Astrocyte of the hippocampus (primary cell): Measurements from ENCODE around the gene FPR1.

Experiments used
- DNase-seq: peaks from one replicate; pipeline ENCODE4 v3.0.0; 2011; ENCODE audit warnings: low read depth, low spot score

The FPR1 gene, protein sequence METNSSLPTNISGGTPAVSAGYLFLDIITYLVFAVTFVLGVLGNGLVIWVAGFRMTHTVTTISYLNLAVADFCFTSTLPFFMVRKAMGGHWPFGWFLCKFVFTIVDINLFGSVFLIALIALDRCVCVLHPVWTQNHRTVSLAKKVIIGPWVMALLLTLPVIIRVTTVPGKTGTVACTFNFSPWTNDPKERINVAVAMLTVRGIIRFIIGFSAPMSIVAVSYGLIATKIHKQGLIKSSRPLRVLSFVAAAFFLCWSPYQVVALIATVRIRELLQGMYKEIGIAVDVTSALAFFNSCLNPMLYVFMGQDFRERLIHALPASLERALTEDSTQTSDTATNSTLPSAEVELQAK

DNA sequence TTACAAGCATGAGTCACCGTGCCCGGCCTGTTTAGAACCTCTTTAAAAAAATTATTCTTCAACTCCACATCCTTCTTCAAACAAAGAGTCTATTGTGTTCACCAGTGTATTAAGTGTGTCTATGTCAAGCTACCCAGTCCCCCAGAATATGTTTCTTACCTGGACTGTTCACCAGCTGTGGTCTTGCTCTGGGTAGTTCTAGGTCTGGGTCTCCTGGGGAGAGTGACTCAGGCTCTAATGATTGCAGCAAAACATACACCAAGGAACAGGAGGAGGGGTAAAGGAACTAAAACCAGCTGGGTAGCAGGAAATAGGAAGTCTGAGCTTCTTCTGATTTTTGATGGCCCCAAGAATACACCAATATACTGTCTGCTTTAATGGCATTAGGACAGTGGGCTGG lies at the start of gene FPR1:
TSS of gene FPR1 (minus strand) at position 224 of the 400 bp plus-strand sequence. CDS start 4,884 bp downstream, outside the sequence.
- no peak for DNase-seq

DNA sequence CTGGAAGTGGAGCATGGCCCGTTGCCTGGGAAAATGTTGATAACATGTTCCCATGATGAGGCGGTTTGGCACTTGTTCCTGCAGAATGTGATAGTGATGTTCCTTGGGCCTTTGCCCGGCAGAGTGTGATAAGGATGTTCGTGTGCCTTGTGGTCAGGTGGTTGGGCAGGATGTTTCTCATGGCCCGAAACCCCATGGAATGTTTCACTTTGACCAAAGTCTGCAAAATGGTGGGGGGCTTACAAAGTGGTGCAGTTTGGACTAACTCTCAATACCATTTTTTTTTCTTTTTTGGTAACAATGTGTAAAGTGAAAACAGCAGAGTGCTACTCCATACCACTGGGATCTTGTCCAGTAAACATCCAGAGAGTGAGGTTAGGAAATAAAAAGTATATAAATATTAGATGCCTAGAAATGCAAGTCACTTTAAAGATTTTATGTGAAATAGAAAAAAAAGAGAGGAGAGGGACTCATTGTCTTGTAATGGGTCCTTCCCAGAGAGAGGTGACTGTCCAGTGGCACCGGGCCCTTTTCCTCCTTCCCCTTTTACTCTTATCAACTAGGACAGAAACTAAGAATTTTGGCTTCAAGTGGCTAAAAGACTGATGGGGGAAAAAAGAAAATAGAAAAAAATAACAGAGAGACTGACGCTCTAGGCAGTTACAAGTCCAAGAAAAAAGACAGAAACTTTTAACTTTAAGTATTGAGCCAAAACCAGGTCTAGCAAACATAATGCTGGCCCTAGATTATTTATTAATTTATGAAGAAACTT lies 49.0 kb upstream of the FPR1 start:
- peak; percentile 21 for DNase-seq

DNA sequence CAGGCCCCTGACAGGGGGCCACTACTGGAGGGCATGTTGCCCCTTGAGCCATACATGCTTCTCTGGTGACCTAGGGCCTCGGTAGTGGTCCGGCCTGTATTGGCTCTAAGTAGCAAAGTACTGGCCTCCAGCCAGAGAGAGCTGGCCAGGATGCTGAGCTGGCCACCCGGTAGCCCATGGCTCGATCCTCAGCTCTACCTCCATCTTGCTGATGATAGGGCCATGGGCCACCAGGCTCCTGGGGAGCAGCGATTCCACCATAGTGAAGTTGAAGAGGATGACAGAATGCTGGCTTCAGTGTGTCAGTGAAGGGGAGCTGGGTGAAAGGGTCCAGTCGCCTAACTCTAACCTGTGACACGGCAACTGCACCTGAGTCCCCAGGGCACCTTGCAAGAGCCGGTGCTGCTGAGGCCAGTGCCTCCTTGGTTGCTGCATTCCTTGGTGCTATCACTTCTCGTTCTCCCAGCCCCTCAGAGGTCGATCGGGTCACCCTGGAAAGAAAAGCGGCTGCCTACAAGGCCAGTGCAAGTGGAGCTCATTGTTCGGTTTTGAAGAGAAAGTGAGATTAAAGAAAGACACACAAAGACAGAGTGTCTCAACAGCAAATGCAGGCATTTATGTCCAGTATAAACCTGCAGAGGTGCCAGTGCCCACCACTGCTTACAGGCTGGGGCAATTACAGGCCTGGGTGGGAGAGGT lies 48.2 kb upstream of the FPR1 start:
- no peak for DNase-seq

DNA sequence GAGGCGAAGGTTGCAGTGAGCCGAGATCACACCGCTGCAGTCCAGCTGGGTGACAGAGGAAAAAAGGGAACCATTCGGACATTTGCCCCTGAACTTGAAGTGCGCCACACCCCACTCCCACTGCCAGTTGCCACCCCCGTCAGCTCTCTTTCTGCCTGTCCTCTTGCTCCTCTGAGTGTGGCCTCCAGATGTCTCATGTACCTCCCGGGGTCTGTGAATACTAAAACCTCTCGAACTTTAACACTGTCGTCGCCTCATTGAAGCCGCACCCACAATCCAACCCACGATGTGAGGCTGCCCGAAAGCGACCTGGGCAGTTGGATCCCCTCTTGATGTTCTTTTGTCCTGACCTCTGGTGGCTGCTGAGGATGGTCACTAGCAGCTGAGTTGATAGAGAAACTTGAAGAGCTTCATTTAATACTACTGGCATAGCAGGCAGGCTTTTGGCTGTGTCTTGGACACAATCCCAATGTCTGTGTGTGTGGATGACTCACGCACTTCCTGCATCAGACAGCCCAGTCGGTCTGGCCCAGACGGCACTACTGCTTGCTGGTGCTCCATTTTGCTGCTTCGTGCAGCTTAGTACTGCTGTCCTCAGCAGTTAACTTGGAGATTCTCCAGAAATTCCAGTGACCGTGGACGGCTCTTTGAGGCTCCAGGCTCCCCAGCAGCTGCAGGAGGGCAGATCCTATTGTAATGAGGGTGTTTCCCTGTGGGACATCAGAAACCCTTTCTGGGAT lies 47.5 kb upstream of the FPR1 start:
- peak; percentile 91 for DNase-seq

DNA sequence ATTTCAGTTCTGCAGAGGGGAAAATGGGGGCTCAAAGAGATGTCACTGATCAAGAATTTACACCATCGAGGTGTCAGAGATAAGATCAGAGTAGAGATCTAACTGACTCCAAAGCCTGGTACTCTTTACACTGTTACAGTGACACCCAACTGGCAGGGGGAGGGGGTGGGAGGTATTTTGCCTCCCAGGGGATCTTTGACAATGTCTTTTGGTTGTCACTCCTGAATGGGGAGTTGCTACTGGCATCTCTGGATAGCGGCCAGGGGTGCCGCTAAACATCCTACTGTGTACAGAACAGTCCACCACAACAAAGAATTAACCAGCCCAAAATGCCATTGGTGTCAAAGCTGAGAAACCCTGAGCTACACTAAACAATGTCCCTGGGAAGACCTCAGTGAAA lies 46.4 kb upstream of the FPR1 start:
- DNase-seq, result no peak

DNA sequence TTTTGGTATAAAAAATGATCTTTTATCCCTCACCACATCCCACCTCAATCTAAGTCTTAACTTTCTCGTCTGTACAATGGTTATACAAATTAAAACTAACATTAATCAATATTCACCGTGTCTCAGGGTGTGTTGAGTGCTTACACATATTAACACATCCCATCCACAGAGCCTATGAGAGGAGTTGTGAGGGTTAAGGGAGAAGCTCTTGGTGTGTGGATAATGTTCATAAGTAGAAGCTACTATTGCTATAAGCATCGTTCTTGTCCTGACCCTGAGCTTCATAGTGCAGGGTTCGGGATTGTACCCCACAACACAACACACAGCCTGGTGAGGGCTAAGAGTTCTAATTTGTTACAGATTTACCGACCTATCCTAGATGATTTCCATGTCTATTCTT lies 45.8 kb upstream of the FPR1 start:
- no peak for DNase-seq

DNA sequence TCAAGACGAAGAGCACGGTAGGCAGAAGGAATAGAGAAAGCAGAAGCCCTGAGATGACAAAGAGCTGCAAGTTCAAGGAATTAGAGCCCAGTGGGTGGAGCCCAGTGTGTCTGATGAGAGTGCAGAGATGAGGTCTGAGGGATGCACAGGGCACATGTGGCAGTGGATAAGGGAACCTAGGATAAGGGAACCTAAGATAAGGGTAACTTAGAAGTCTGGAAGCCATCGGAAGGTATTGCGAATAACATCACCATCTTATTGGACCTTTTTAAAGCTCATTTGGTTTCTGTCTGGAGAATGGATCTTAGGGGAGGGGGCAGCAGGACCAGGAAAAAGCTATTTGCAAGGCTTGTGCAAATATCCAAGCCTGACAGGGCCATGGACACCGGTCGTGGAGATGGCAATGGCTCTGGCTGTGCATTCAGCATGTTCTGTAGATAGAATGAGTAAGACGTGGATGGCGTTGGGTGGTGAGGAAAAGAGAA lies 44.6 kb upstream of the FPR1 start:
- DNase-seq, result no peak

DNA sequence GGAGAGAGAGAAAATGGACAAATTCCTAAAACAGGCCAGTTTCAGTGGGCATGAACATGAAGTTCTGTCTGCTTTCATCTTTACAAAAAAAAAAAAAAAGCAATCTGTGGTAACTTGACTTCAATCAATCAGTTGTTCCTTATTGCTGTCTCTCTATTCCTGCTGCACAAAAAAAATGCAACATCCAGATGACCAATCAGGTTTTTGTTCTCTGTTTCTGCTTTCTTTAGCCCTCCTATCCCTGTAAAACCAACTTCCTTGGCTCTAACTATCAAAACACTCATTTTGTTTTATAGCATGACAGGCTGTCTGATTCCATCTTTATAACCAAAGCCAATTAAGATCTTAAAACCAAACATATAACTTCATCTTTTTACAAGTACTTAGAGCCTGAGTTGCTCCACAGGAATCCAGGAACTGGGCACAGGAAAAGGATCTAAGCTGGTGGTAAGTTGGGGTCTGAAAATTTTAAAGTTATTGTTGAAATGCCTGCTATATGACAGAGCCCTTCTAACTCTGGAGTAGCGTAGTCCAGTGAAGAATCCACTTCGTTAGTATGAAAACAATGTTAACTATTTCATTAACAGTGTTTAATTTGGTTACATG lies 43.3 kb upstream of the FPR1 start, which contains the start of gene FPR3:
TSS of gene FPR3 (plus strand) at position 273 of the 606 bp plus-strand sequence. CDS start 28,592 bp downstream, outside the sequence.
- no peak for DNase-seq

DNA sequence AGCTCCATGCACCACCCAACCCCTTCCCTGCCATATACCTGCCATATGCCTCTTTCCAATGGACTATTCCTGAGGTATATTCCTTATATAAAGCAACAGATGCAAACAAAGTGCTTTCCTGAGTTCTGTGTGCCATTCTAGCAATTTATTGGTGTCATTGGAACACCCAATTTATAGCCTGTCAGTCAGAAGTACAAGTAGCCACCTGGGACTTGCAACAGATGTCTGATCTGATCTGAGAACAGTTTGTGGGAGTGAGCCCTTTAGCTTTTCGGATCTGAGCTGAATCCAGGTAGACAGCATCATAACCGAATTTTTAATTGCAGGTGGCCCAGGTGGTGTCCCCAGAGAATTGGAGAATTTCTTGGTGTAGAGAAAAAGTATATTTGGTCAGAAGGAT lies 42.3 kb upstream of the FPR1 start:
- DNase-seq, result no peak

DNA sequence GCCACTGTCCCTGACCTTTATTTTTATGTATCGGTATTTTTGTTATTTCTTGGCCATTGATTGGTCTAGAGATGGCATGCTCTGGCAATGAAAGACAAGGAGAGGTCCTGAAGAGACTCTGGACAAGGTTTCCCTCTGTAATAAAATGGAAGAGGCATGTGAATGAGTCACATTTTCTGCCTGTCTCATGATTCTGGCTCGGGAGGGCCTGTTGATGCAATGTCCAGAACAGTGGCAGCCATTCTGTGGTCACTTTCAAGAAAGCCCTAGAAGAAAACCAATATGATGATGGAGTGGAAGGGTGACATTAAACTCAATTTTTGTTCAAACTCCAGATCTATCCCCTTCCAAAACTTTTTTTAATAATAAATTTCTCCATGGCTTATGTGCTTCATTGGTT lies 41.3 kb upstream of the FPR1 start:
- DNase-seq, result no peak

DNA sequence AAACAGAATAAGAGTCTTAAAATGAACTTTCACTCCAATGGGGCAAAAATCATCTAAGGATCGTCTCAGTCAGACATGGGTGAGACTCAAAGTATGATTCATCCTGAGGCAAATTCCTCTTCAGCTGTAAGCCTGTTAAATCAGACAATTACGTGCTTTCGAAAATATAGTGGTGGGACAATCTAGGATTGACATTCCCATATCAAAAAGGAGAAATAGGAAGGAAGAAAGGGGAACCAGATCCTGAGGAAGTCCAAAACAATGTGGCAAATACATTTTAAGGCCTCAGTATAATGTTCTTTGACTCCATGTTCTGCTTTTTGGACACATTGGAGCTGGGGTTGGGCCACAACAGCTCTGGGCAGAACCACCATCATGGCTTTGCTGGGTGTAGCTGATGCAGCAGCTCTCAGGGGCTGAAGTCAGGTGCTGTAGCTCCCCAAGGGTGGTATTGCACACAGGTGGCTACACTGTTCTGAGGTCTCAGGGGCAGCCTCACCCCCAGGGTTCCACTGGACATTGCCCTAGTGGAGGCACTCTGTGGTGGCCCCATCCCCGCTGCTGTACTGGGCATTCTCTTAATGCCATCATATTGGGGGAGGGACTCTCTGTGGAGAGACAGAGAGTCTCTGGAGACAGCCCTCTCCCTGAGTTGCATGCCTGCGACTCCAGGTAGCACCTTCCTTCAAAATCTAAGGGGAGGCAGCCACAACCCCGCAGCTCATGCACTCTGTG lies 37.5 kb upstream of the FPR1 start:
- DNase-seq, result no peak

DNA sequence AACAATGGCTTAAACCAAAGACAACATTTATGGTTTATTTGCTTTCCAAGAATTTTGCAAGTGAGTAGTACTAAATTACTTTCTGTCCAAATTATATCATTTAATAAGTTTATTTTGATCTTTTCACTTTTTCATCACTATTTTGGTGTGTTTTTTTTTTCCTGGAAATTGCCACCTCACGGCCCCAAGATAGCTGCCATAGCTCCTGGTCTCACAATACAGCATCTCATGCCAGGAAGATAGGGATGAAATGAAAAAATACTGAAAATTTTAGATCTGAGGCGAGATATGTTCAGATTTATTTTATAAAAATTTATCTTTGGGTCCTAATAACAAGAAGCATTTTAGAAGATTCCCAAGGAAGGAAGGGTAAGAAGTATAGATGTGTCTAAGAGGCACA lies 36.4 kb upstream of the FPR1 start:
- no peak for DNase-seq

DNA sequence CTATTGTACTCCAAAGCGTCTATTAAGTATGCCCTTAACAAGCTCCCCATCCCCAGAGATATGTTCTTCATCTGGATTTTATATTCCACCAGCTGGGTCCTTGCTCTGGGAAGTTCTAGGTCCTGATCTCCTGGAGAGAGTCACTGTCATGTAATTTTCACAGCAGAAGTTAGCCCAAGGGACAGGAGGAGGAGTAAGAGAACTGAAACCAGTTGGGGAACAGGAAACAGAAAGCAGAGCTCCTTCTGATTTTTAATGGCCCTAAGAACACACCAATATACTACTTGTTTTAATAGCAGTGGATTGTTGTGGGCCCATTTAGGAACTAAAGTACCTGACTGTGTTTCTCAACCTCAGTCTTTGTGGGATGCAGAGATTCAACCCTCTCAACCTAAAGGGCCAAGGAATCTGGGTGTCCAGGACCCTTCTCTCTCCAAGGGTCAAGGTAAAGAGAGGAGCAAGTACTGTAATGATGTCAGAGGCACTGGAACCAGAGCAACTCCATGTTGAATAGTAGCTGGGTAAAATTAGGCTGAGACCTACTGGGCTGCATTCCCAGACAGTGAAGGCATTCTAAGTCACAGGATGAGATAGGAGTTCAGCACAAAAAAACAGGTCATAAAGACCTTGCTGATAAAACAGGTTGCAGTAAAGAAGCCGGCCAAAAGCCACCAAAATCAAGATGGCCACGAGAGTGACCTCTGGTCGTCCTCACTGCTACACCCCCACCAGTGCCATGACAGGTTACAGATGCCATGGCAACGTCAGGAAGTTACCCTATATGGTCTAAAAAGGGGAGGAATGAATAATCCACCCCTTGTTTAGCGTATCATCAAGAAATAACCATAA lies 35.2 kb upstream of the FPR1 start:
- no peak for DNase-seq

DNA sequence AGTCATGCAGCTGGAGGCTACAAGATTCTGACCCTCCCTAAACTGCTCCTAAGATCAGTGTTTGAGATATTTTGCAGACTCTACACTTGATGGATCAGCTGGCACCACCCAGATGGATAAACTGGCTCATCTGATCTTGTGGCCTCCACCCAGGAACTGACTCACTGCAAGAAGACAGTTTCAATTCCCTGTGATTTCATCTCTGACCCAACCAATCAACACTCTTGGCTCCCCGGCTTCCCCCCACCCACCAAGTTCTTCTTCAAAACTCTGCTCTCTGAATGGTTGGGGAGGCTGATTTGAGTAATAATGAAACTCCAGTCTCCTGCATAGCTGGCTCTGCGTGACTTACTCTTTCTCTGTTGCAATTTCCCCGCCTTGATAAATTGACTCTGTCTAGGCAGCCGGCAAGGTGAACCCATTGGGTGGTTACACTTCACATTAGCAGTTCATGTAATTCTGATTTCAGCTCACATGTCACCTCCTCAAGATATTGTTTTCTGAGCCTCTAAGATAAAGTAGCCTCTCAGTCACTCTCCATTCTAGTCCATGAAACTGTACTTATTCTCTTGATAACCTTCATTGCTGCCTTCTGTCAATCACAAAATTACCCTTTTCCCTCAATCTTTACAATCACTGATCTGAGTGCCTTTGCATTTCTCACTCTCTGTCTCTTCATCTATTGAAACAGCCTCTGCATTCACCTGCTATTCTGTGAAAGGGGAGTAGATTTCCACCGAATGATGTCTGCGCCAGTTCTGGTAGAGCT lies 33.4 kb upstream of the FPR1 start:
- DNase-seq, result no peak

DNA sequence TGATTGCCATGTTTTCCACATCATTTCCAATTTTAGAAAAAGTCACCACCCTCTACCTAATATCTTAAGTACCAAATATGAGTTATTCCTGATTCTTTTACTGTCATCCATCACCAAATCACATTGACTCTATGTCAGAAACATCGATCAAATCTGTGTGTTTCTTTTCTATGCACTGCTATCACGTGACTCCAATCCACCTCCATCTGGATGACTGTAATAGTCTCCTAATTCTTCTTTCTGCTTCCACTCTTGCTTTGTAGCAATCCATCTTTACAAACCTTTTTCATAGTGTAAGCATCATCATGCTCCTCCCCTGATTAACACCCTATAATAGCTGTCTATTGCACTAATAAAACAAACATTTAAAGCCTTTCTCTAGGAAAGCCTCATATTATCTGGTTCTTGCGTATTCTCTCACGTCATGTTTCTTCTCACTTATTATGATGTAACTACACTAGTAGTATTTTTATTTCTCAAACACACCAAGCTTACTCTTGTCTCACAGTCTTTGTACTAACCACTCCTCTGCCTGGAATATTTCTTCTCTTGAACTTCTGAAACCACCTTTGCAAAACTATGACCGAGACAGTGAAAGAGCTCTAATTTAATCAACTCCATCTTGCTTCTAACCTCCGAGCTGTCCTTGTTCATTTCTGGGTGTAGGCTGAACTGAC lies 32.6 kb upstream of the FPR1 start:
- DNase-seq, result no peak

DNA sequence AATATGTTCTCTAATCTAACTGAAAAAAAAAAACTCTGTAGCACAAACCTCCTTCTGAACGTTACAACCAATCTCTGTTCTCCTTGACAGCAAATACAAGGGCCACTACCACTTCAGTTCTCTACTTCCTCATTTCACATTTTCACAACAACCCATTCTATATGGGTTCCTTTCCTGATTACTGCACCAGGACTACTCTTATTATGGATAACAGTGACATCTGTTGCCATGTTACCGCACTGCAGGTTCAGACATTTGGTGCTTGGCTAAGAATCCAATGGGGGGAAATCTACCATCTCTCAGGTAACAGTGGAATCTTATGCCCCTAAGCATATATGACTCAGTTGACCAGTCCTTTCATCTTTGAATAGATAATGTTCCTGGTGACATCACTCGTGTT lies 31.7 kb upstream of the FPR1 start:
- no peak for DNase-seq

DNA sequence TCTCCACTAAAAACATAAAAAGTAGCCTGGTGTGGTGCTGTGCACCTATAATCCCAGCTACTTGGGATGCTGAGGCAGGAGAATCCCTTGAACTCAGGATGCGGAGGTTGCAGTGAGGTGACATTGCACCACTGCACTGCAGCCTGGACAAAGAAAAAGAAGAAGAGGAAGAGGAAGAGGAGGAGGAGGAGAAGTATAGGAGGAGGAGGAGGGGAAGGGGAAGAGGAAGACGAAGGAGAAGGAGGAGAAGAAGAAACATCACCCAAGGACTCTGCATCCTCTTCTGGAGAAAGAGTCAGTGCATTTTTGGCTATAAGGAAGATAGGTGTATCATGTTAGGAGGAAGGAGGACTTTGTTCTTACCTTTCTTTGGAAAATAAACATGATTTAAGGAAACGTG lies 30.3 kb upstream of the FPR1 start:
- DNase-seq, result no peak

DNA sequence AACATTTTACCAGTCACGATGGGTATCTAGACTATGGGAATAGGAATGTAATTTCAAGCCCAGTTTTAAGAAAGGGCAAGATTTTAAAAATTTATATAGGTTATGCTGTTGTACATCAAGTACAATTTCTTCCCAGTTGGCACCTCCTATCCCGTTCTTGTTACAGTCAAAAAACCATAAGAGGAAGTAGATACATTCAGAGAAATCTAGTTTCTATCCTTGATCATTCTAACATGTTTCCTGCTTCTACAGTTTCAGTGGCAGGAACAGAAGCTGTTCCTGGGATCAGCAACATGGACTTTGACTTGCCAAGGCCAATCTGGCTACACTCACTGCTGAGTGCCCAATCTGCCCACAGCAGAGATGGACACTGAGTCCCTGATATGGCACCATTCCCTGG lies 28.6 kb upstream of the FPR1 start:
- no peak for DNase-seq
